GM12892 (cell line): Measurements from ENCODE around the gene RGS7.

ENCODE experiments used
- POLR2A ChIP-seq: IDR thresholded peaks from 2 replicates; pipeline ENCODE4 v1.6.1; 2011; ENCODE audit warnings: low read depth, low read length, control low read depth
- POLR2AphosphoS5 ChIP-seq: IDR thresholded peaks from 2 replicates; pipeline ENCODE4 v1.6.1; 2011; ENCODE audit warnings: low read depth, low read length, control low read depth
- TAF1 ChIP-seq: IDR thresholded peaks from 2 replicates; pipeline ENCODE4 v1.6.1; 2011; ENCODE audit warnings: low read depth, mild to moderate bottlenecking, control low read depth, low read length, borderline replicate concordance

- TF ChIP-seq TAF1 (no peak), POLR2A (no peak), POLR2AphosphoS5 (no peak)
Observed at GRCh38 chr1:240973875-240974274, 383.1 kb downstream of the RGS7 start.
